Testis (tissue), 2 donors: ENCODE measurements around the gene SMARCB1.

Experiments used
- CTCF ChIP-seq, 3 experiments: fragments of 450-650 bp in 2 of 3; fragments of 200-600 bp in 1 of 3; sonication (generic) in 1 of 3; IDR thresholded peaks; one replicate each; pipeline ENCODE4 v1.5.1; 2016 to 2019; ENCODE audit warnings: antibody characterized with exemption in 3 of 3, mild to moderate bottlenecking in 2 of 3, moderate library complexity in 1 of 3
- POLR2A ChIP-seq: fragments of 450-650 bp; IDR thresholded peaks from one replicate; pipeline ENCODE4 v1.6.1; 2017; ENCODE audit warnings: antibody characterized with exemption, mild to moderate bottlenecking, moderate library complexity

- no peak for TF ChIP-seq POLR2A
- no peak for TF ChIP-seq CTCF (IDR thresholded peaks at IDR 0.05)
Observed at GRCh38 chr22:23812378-23812777, 25.6 kb downstream of the SMARCB1 start.
